Activated CD4-positive, alpha-beta memory T cell treated with anti-CD3 and anti-CD28 coated beads for 36 hours (primary cell): ENCODE results near the gene LRRK1. TPM values are rescaled to one million over a fixed set of nuclear protein-coding genes. Genes with fewer than 3 reads are reported as not detected.

Source experiments
- CTCF ChIA-PET: fragments of 350-600 bp; sonication (Branson Sonifier 250); formaldehyde crosslinking; loops from one replicate; lab custom pipeline; 2021; ENCODE audit warnings: antibody characterized with exemption, inconsistent platforms; lab: Charles Lee
- POLR2A ChIA-PET: fragments of 350-600 bp; sonication (Branson Sonifier 250); formaldehyde crosslinking; loops from one replicate; lab custom pipeline; 2021; ENCODE audit warnings: antibody characterized with exemption; lab: Charles Lee
- DNase-seq: peaks from one replicate; pipeline ENCODE4 v3.0.0-alpha.2; 2020
- H3K27ac Mint-ChIP-seq: one replicate; pipeline ENCODE4 v1.8.0; 2021; ENCODE audit warnings: mixed read lengths
- H3K27me3 Mint-ChIP-seq: one replicate; pipeline ENCODE4 v1.8.0; 2021; ENCODE audit warnings: mixed read lengths
- H3K36me3 Mint-ChIP-seq: one replicate; pipeline ENCODE4 v1.8.0; 2021; ENCODE audit warnings: mixed read lengths
- H3K4me1 Mint-ChIP-seq: one replicate; pipeline ENCODE4 v1.8.0; 2021; ENCODE audit warnings: low read depth, mixed read lengths
- H3K4me3 Mint-ChIP-seq: one replicate; pipeline ENCODE4 v1.8.0; 2021; ENCODE audit warnings: mild to moderate bottlenecking, mixed read lengths
- H3K9me3 Mint-ChIP-seq: one replicate; pipeline ENCODE4 v1.8.0; 2021; ENCODE audit warnings: mixed read lengths
- intact Hi-C: fragments of 100-400 bp; cut with micrococcal nuclease; formaldehyde crosslinking; loops from one replicate; pipeline ENCODE4 v1.15.1; 2023
- total RNA-seq, 2 experiments: library from RNA; stranded (reverse); gene quantifications; one replicate each; pipeline ENCODE4 v1.2.3, GENCODE V29; 2021

The LRRK1 gene
- total RNA-seq, 2 experiments from 2014 or later = 0.41 to 0.71 TPM

- intact Hi-C loops = no loop called here
- Mint-ChIP-seq H3K4me1 (peaks cover 7% of the 10 kb centered on the region), H3K27ac (no peak overlapping the region), H3K27me3 (no peaks in the 10 kb centered on the region), H3K4me3 (no peak overlapping the region), H3K9me3 (peaks cover 4% of the 10 kb centered on the region), H3K36me3 (peaks cover 1% of the 10 kb centered on the region)
- ChIA-PET POLR2A (no interaction called here), CTCF (no interaction called here)
- DNase-seq = no peak
These were observed 181.0 kb downstream of the LRRK1 start for GRCh38 chr15:101100118-101100517.

- CTCF ChIA-PET = interaction anchor here (1.7 kb wide), 1 partner anchor 157 kb away, joined by 11 read pairs; no protein-coding TSS in a partner anchor
- Mint-ChIP-seq H3K9me3 (peaks cover 4% of the 10 kb centered on the region), H3K4me3 (no peak overlapping the region), H3K4me1 (peaks cover 7% of the 10 kb centered on the region), H3K36me3 (peaks cover 1% of the 10 kb centered on the region), H3K27me3 (no peaks in the 10 kb centered on the region), H3K27ac (no peak overlapping the region)
- no peak for DNase-seq
- intact Hi-C loops = no loop called here
- POLR2A ChIA-PET = no interaction called here
These were observed 181.7 kb downstream of the LRRK1 start for GRCh38 chr15:101100593-101101442.

GRCh38 chr15:101101676-101102075 is 182.5 kb downstream of the LRRK1 start:
- POLR2A ChIA-PET = no interaction called here
- no peak overlapping the region for H3K4me3 Mint-ChIP-seq
- H3K9me3 Mint-ChIP-seq = peaks cover 4% of the 10 kb centered on the region
- CTCF ChIA-PET = interaction anchor here (1.7 kb wide), 1 partner anchor 156 kb away, joined by 11 read pairs; no protein-coding TSS in a partner anchor
- no peak for DNase-seq
- H3K27ac Mint-ChIP-seq = no peak overlapping the region
- peaks cover 7% of the 10 kb centered on the region for H3K4me1 Mint-ChIP-seq
- H3K36me3 Mint-ChIP-seq = peaks cover 1% of the 10 kb centered on the region
- intact Hi-C loops = no loop called here
- no peaks in the 10 kb centered on the region for H3K27me3 Mint-ChIP-seq

GRCh38 chr15:101102746-101103145 is 183.6 kb downstream of the LRRK1 start:
- intact Hi-C loops = no loop called here
- Mint-ChIP-seq H3K9me3 (peaks cover 4% of the 10 kb centered on the region), H3K27me3 (no peaks in the 10 kb centered on the region), H3K36me3 (peaks cover 1% of the 10 kb centered on the region), H3K4me1 (peaks cover 7% of the 10 kb centered on the region), H3K27ac (no peak overlapping the region), H3K4me3 (no peak overlapping the region)
- ChIA-PET CTCF (no interaction called here), POLR2A (no interaction called here)
- no peak for DNase-seq

- POLR2A ChIA-PET = no interaction called here
- Mint-ChIP-seq H3K4me3 (no peak overlapping the region), H3K4me1 (peaks cover 7% of the 10 kb centered on the region)
These were observed 184.4 kb downstream of the LRRK1 start for GRCh38 chr15:101103598-101103997.

GRCh38 chr15:101104141-101104540 is 185.0 kb downstream of the LRRK1 start:
- no peak overlapping the region for H3K27ac Mint-ChIP-seq
- CTCF ChIA-PET = no interaction called here
- no peak overlapping the region for H3K4me3 Mint-ChIP-seq

More at GRCh38 chr15:101103598-101103997, 184.4 kb downstream of the LRRK1 start:
- intact Hi-C loops = no loop called here
- no peak for DNase-seq
- no peak overlapping the region for H3K27ac Mint-ChIP-seq
- peaks cover 4% of the 10 kb centered on the region for H3K9me3 Mint-ChIP-seq
- no peaks in the 10 kb centered on the region for H3K27me3 Mint-ChIP-seq
- CTCF ChIA-PET = no interaction called here
- H3K36me3 Mint-ChIP-seq = peaks cover 1% of the 10 kb centered on the region

GRCh38 chr15:101105059-101105891 is 186.1 kb downstream of the LRRK1 start:
- Mint-ChIP-seq H3K9me3 (peaks cover 4% of the 10 kb centered on the region), H3K4me1 (no peaks in the 10 kb centered on the region), H3K27me3 (no peaks in the 10 kb centered on the region), H3K36me3 (peaks cover 1% of the 10 kb centered on the region), H3K4me3 (no peak overlapping the region), H3K27ac (no peak overlapping the region)
- POLR2A ChIA-PET = no interaction called here
- CTCF ChIA-PET = interaction anchor here (1.0 kb wide), 1 partner anchor 153 kb away, joined by 4 read pairs; no protein-coding TSS in a partner anchor
- no peak for DNase-seq
- intact Hi-C loops = no loop called here

More at GRCh38 chr15:101104141-101104540, 185.0 kb downstream of the LRRK1 start:
- POLR2A ChIA-PET = interaction anchor here (0.5 kb wide), 1 partner anchor 180 kb away, joined by 5 read pairs; no protein-coding TSS in a partner anchor
- peaks cover 1% of the 10 kb centered on the region for H3K36me3 Mint-ChIP-seq
- peaks cover 4% of the 10 kb centered on the region for H3K4me1 Mint-ChIP-seq
- H3K9me3 Mint-ChIP-seq = peaks cover 4% of the 10 kb centered on the region
- intact Hi-C loops = no loop called here
- no peaks in the 10 kb centered on the region for H3K27me3 Mint-ChIP-seq
- DNase-seq = no peak

GRCh38 chr15:101107101-101107500 is 187.9 kb downstream of the LRRK1 start:
- H3K4me1 Mint-ChIP-seq = no peaks in the 10 kb centered on the region
- intact Hi-C loops = no loop called here
- POLR2A ChIA-PET = no interaction called here
- no peaks in the 10 kb centered on the region for H3K27me3 Mint-ChIP-seq
- CTCF ChIA-PET = no interaction called here
- H3K4me3 Mint-ChIP-seq = no peak overlapping the region
- no peaks in the 10 kb centered on the region for H3K36me3 Mint-ChIP-seq
- no peak overlapping the region for H3K27ac Mint-ChIP-seq
- DNase-seq = no peak
- no peaks in the 10 kb centered on the region for H3K9me3 Mint-ChIP-seq

- no peak overlapping the region for H3K27ac Mint-ChIP-seq
- no peaks in the 10 kb centered on the region for H3K27me3 Mint-ChIP-seq
- no peaks in the 10 kb centered on the region for H3K9me3 Mint-ChIP-seq
- DNase-seq = no peak
- H3K4me3 Mint-ChIP-seq = no peak overlapping the region
- intact Hi-C loops = no loop called here
- no peaks in the 10 kb centered on the region for H3K36me3 Mint-ChIP-seq
- ChIA-PET POLR2A (no interaction called here), CTCF (no interaction called here)
- H3K4me1 Mint-ChIP-seq = no peaks in the 10 kb centered on the region
These were observed 188.7 kb downstream of the LRRK1 start for GRCh38 chr15:101107625-101108460.

- DNase-seq = no peak
- POLR2A ChIA-PET = no interaction called here
- Mint-ChIP-seq H3K36me3 (no peaks in the 10 kb centered on the region), H3K4me1 (no peaks in the 10 kb centered on the region), H3K4me3 (no peak overlapping the region), H3K27ac (no peak overlapping the region), H3K27me3 (no peaks in the 10 kb centered on the region), H3K9me3 (no peaks in the 10 kb centered on the region)
- intact Hi-C loops = no loop called here
- CTCF ChIA-PET = no interaction called here
These were observed 189.3 kb downstream of the LRRK1 start for GRCh38 chr15:101108461-101108775.

GRCh38 chr15:101108791-101109190 is 189.6 kb downstream of the LRRK1 start:
- ChIA-PET CTCF (no interaction called here), POLR2A (no interaction called here)
- Mint-ChIP-seq H3K9me3 (no peaks in the 10 kb centered on the region), H3K4me1 (no peaks in the 10 kb centered on the region), H3K4me3 (no peak overlapping the region), H3K27ac (no peak overlapping the region), H3K36me3 (no peaks in the 10 kb centered on the region), H3K27me3 (no peaks in the 10 kb centered on the region)
- intact Hi-C loops = no loop called here
- DNase-seq = no peak
